Renal cortical epithelial cell (primary cell): Measurements from ENCODE around the gene TRAF2. TPM values are rescaled to one million over a fixed set of nuclear protein-coding genes. Genes with fewer than 3 reads are reported as not detected.
"Not testable (repeated sequence)": the region's sequence is repeated elsewhere in the genome, so short reads cannot be mapped to it uniquely, and the experiment has no call there.

Source experiments
- DNase-seq: peaks from one replicate; pipeline ENCODE4 v3.0.0-alpha.2; 2011; ENCODE audit warnings: low read depth
- total RNA-seq: library from RNA; depleted of rRNA; stranded (reverse); fragments of >200 nt; gene quantifications from 2 replicates; pipeline ENCODE4 v1.2.3, GENCODE V29; 2014

Gene TRAF2
- total RNA-seq, 1 donor from 2014 or later = 21.9 TPM

GRCh38 chr9:136857581-136858412, 28.5 kb upstream of the TRAF2 start:
- DNase-seq = no peak

DNA sequence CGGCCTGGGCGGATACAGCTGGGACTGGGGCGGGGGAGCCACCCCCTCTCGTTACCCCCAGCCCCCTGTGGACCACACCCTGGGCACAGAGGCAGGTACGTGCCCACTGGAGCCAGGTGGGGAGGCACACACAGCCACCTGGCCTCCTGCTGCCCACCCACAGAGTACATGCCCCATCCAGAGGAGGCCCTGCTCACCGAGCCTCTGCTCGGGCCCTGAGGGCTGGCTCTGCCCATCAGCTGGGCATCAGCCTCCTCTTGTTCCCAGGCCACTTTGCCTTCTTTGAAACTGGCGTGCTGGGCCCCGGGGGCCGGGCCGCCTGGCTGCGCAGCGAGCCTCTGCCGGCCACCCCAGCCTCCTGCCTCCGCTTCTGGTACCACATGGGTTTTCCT, 27.9 kb upstream of the TRAF2 start:
- DNase-seq = no peak

DNA sequence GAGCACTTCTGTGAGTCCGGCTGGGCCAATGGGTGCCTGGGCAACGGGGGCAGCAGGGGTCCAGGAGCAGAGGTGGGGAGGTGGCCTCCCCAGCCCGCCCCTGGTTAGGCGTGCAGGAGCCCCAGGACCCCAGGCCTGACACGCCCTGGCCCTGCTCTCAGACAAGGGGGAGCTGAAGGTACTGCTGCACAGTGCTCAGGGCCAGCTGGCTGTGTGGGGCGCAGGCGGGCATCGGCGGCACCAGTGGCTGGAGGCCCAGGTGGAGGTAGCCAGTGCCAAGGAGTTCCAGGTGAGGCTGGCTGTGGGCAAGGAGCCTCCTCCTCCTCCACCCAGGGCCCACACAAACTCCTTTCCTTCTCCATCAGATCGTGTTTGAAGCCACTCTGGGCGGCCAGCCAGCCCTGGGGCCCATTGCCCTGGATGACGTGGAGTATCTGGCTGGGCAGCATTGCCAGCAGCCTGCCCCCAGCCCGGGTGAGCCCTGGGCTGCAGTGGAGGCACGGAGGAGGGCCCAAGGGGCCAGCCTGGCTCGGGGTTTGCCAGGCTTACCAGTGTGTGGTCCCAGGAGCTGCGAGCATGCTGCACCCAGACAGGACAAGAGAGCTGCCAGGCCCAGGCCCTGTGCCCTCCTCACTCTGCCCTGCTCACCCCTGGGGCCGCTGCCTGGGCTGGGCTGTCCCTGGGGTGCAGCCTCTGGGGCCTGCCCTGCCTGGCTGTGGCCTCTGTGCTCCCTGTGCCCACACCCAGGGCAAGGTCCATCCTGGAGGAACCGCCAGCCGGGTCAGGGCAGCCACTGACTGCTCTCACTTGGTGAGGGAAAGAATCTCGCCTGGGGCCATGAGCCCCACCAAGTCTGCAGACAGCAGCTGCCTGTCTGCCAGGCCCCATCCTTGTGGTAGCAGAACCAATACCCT, 27.2 kb upstream of the TRAF2 start:
- peak; percentile 23 for DNase-seq

DNA sequence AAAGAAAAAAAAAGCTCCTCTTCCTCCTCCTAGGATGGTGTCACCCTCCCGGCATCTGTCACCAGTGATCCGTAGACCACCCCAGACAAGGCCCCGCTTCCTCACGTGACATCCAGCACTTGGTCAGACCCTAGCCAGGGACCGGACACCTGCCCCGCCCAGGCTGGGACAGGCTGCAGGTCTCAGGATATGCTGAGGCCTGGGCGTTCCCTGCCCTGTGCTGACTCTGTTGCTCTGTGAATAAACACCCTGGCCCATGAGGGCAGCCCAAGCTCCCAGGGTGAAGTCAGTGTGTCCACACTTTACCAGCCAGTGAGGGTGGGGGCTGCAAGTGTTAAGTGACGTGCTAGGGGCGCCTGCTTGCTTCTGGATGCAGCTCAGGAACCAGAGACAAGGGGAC, 25.8 kb upstream of the TRAF2 start:
- DNase-seq = no peak

DNA sequence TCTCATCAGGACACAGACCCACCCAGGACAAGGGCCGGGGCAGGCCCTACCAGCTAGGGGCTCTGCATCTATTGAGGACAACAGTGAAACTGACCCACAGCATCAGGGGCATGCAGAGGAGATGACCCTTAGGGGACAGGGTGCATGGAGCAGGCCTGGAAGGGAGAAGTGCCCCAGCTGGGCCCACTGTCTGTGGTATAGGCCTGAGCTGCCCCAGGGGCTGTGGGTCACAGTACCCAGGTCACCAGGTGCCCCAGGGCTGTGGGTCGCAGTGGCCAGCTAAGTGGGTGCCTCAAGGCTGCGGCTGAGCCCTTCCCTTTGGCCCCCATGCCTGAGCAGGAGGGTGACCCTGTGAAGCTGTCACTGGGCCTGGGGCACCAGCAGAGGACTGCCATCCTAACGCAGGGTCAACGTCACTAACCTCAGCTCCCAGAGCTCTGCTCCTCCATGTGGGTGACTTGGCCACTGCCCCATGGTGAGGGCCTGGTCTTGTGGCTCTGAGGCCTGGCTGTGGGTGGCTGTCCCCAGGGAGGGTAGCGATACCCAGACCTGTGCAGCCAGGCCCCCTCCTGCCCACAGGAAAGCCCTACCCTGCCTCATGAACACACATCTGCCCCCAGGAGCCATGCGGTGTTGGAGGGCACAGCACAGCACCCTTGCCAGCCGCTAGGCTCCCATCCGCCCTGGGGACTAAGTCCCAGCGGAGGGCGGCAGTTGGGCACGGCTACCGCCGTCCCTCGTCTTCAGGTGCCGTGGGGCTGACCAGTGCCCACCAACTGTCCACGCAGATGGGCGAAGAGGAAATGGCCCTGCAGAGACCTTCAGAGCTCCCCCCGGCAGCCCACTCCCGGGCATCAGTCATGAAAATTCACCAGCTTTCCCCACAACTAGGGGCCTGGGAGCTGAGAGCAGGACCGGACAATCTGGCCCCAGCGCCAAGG, 25.1 kb upstream of the TRAF2 start:
- no peak for DNase-seq

DNA sequence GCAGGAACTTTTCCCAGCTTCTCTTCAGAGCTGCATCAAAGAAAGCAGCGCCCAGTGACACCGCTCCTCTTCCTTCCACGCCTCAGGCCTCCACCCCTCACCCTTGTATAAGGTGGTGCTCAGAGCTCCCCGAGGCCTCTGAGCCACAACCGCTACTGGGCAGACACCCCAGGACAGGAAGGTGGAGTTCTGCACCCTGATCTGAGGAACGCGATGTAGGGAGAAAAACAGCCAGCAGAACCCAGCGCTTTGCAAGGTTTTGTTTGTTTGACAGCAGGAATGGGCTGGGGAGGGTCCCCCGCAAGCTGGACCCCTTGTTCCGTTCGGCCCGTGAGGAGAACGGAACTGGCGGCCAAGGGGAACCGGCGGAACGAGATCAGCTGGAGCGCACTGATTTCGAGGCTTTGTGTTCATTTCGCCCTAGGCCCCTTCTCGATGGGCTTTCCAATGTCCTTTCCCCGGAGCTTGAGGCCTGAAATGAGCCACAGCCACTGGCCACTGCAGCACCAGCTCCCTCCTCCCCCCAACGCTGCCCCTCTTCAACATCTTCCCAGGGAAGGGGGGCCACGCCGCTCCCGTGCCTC, 24.4 kb upstream of the TRAF2 start:
- no peak for DNase-seq

GRCh38 chr9:136862849-136863622, 23.3 kb upstream of the TRAF2 start:
- no peak for DNase-seq

DNA sequence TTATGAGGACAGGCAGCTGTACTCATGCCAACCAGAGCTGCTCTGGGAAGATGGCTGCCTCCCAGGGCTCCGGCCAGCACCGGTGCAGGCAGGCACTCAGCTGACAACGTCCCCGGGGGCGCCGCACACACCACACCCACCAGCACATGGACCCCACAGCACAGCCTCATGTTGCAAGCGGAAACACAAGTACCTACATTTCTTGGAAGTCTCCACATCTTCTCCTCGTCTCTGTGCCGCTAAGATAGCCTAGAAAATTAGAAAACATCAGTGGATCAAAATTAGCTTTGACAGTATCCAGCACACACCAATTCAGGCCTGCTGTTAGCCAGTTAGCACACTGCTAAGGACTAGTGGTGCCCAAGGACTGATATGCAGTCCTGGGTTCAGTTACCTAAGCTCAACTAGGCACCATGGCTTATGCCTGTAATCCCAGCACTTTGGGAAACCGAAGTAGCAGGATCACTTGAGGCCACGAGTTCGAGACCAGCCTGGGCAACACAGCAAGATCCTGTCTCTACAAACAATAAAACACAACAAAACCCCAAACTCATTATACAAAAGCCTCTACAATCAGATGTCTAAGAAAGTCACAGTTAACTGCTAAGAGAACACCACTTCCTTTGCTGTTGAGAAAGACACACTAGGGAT, 22.6 kb upstream of the TRAF2 start:
- DNase-seq = no peak

- no peak for DNase-seq
Measured at GRCh38 chr9:136865041-136865767, 21.1 kb upstream of the TRAF2 start.

DNA sequence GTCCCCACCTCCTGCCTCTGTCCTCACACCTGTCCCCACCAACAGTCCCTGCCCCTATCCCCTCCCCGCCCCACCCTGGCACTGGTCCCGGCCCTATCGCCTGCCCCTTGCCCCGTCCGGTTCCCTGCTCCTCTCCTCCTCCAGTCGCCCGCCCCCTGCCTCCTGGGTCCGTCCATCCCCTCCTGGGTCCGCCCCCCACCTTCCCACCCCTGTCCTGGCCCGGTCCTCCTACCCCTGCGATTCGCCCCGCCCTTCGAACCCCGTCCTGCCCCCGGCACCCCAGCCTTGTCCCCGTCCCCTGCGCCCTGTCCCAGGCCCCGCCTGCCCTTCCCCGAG, 20.6 kb upstream of the TRAF2 start:
- no peak for DNase-seq

GRCh38 chr9:136866898-136867421, 19.4 kb upstream of the TRAF2 start:
- DNase-seq = not testable (repeated sequence)

DNA sequence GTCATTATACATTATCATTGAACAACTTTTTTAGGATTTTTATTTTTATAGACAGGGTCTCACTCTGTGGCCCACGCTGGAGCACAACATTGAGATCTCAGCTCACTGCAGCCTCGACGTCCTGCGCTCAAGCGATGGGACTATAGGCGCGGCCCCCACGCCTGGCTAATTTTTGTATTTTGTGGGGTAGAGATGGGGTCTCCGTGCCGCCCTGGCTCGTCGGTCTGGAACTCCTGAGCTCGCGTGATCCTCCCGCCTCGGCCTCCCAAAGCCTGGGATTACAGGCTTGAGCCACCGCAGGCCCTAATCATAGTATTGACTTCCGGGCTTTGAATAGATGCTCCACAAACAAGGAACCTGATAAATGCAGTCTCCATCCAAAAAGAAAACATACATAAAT, 18.8 kb upstream of the TRAF2 start:
- DNase-seq = no peak

GRCh38 chr9:136867917-136868316, 18.4 kb upstream of the TRAF2 start:
- no peak for DNase-seq

DNA sequence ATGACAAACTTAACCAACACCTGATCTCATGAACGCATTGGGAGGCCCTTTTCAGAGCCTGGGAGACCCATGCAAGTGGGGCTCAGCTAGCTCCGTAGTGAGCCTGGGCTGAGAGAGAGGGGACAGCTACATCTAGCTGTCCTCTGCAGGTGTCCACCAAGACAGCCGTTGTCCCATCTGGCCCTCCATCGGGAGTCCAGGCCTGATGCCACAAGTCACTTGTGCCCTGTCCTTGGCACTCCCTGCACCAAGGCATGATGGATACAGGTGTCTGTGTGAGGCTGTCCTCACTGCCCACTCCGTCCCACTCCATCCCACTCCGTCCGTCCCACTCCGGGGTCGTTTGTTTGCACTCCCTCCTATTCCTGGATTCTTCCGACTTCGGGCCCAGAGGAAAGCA, 17.7 kb upstream of the TRAF2 start:
- DNase-seq = no peak

DNA sequence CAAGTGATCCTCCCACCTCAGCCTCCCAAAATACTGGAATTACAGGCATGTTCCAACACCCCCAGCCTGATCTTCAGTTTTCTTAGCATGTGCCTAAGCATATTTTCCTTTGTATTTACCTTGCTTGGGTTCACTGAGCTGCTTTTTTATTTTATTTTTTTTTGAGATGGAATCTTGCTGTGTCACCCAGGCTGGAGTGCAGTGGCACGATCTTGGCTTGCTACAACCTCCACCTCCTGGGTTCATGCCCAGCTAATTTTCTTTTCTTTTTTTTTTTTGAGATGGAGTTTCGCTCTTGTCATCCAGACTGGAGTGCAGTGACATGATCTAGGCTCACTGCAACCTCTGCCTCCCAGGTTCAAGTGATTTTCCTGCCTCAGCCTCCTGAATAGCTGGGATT, 16.7 kb upstream of the TRAF2 start:
- not testable (repeated sequence) for DNase-seq

DNA sequence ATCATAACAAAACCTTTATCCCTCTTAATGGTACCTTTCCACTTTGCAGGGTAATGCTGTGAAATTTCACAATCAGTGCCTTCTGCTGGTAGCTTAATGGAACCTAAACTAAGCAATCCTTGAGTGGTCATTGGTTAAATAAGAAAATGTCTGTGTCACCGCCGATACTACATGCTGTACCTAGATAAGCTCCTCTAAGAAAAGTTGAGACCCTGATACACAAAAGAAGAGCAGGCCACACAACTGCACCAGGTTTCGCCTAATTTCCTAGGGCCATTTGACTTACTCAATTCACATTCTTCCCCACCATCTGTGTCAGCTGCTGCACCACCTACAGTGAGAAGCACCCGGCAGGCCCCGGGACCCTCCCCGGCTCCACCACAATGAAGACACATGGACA, 11.2 kb upstream of the TRAF2 start:
- no peak for DNase-seq

DNA sequence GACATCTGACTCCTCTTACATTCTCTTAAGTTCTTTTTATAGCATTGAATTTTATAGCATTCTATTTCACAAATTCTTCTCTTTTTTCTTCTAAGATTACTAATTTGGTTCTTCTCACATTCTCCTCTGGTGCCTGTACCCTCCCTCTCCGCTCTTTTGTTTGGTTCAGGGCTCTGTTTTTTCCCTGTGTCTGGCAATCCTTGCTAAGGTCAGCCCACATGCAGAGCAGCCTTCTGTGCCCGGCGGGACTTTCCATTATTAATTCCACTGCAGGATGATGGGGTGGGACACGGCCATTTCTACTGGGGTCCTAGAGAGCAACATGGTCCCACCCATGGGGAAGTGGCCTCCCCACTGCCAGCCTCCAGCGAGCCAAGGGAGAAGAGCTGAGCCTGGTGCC, 9.8 kb upstream of the TRAF2 start:
- DNase-seq = no peak

DNA sequence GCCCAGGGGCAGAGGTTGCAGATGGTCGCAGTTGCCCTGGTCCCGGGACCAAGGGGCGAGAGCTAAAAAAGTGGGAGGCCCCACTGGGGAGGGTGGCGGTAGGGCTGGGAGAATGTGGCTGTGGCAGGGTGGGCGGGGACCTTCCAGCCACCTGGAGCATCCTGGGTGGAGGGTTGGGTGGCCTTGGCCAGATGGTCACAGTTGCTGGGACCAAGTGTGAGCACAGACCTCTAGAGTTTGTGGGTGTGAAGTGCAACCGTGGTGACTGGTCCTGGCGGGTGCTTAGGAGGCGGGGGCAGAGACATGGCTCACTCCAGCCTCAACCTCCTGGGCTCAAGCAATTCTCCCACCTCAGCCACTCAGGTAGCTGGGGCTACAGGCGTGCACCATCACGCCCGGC, 5.7 kb upstream of the TRAF2 start:
- no peak for DNase-seq

GRCh38 chr9:136881691-136882108, 4.6 kb upstream of the TRAF2 start:
- DNase-seq = peak; percentile 18
